ENCODE results near the gene LRFN2. TPM values are rescaled to one million over a fixed set of nuclear protein-coding genes. Genes with fewer than 3 reads are reported as not detected.

The LRFN2 gene
- total and polyA plus RNA-seq, 4 donors, result under 0.01 to 0.01 TPM; not detected in 2

GRCh38 chr6:40460380-40460779, 126.8 kb downstream of the LRFN2 start:
- 85% methylated on average over 1 of the region's 1 CpG for WGBS
- TF ChIP-seq SP1 (IDR thresholded peaks at IDR 0.05), result no peak
- TF ChIP-seq GABPA (IDR thresholded peaks at IDR 0.05 in 1 of 2, conservative IDR thresholded peaks at IDR 0.05 in 1 of 2), result no peak
- TF ChIP-seq, protein P1, sequence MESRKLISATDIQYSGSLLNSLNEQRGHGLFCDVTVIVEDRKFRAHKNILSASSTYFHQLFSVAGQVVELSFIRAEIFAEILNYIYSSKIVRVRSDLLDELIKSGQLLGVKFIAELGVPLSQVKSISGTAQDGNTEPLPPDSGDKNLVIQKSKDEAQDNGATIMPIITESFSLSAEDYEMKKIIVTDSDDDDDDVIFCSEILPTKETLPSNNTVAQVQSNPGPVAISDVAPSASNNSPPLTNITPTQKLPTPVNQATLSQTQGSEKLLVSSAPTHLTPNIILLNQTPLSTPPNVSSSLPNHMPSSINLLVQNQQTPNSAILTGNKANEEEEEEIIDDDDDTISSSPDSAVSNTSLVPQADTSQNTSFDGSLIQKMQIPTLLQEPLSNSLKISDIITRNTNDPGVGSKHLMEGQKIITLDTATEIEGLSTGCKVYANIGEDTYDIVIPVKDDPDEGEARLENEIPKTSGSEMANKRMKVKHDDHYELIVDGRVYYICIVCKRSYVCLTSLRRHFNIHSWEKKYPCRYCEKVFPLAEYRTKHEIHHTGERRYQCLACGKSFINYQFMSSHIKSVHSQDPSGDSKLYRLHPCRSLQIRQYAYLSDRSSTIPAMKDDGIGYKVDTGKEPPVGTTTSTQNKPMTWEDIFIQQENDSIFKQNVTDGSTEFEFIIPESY (IDR thresholded peaks at IDR 0.05), result no peak
- TF ChIP-seq, protein P2, sequence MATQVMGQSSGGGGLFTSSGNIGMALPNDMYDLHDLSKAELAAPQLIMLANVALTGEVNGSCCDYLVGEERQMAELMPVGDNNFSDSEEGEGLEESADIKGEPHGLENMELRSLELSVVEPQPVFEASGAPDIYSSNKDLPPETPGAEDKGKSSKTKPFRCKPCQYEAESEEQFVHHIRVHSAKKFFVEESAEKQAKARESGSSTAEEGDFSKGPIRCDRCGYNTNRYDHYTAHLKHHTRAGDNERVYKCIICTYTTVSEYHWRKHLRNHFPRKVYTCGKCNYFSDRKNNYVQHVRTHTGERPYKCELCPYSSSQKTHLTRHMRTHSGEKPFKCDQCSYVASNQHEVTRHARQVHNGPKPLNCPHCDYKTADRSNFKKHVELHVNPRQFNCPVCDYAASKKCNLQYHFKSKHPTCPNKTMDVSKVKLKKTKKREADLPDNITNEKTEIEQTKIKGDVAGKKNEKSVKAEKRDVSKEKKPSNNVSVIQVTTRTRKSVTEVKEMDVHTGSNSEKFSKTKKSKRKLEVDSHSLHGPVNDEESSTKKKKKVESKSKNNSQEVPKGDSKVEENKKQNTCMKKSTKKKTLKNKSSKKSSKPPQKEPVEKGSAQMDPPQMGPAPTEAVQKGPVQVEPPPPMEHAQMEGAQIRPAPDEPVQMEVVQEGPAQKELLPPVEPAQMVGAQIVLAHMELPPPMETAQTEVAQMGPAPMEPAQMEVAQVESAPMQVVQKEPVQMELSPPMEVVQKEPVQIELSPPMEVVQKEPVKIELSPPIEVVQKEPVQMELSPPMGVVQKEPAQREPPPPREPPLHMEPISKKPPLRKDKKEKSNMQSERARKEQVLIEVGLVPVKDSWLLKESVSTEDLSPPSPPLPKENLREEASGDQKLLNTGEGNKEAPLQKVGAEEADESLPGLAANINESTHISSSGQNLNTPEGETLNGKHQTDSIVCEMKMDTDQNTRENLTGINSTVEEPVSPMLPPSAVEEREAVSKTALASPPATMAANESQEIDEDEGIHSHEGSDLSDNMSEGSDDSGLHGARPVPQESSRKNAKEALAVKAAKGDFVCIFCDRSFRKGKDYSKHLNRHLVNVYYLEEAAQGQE (IDR thresholded peaks at IDR 0.05), result no peak
- no peak for TF ChIP-seq YY1 (IDR thresholded peaks at IDR 0.05)
- no peak for TF ChIP-seq TAF1 (conservative IDR thresholded peaks at IDR 0.05)
- TF ChIP-seq NR2F2 (IDR thresholded peaks at IDR 0.05), result no peak
- Histone ChIP-seq H3K9ac (ENCODE audit: low read depth in 1 of 2, low read length in 2 of 2) (no peak overlapping the region), H3K27me3 (ENCODE audit: control insufficient read depth in 4 of 4, insufficient read depth in 4 of 4, low read length in 3 of 4) (no peaks in the 10 kb centered on the region), H3K36me3 (ENCODE audit: control insufficient read depth in 4 of 4, insufficient read depth in 3 of 4, low read depth in 1 of 4, low read length in 3 of 4) (no peaks in the 10 kb centered on the region), H3K27ac (ENCODE audit: low read depth in 1 of 2, low read length in 2 of 2) (no peak overlapping the region), H3K9me3 (ENCODE audit: control insufficient read depth in 4 of 4, low read length in 3 of 4) (no peaks in the 10 kb centered on the region), H3K4me3 (ENCODE audit: low read depth in 1 of 3, low read length in 3 of 3) (no peak overlapping the region), H3K4me1 (ENCODE audit: control insufficient read depth in 4 of 4, insufficient read depth in 4 of 4, low read length in 3 of 4) (peaks cover 0 to 9% (median 0%) of the 10 kb centered on the region in 4 donors)
- no peak for DNase-seq (ENCODE audit: low spot score)

GRCh38 chr6:40457261-40457660, 129.9 kb downstream of the LRFN2 start:
- Histone ChIP-seq H3K27me3 (ENCODE audit: control insufficient read depth in 4 of 4, insufficient read depth in 4 of 4, low read length in 3 of 4) (no peaks in the 10 kb centered on the region), H3K4me3 (ENCODE audit: low read depth in 1 of 3, low read length in 3 of 3) (no peak overlapping the region), H3K4me1 (ENCODE audit: control insufficient read depth in 4 of 4, insufficient read depth in 4 of 4, low read length in 3 of 4) (peaks cover 0 to 9% (median 0%) of the 10 kb centered on the region in 4 donors), H3K9me3 (ENCODE audit: control insufficient read depth in 4 of 4, low read length in 3 of 4) (no peaks in the 10 kb centered on the region), H3K9ac (ENCODE audit: low read depth in 1 of 2, low read length in 2 of 2) (no peak overlapping the region), H3K36me3 (ENCODE audit: control insufficient read depth in 4 of 4, insufficient read depth in 3 of 4, low read depth in 1 of 4, low read length in 3 of 4) (no peaks in the 10 kb centered on the region), H3K27ac (ENCODE audit: low read depth in 1 of 2, low read length in 2 of 2) (no peak overlapping the region)
- WGBS, result 92% methylated on average over 1 of the region's 1 CpG
- TF ChIP-seq RXRA (IDR thresholded peaks at IDR 0.05) (no peak), EGR1 (IDR thresholded peaks at IDR 0.05; ENCODE audit: low read depth in 2 of 2) (no peak), FOXA1 (IDR thresholded peaks at IDR 0.05) (no peak), GABPA (IDR thresholded peaks at IDR 0.05 in 1 of 2, conservative IDR thresholded peaks at IDR 0.05 in 1 of 2) (no peak), HNF4A (conservative IDR thresholded peaks at IDR 0.05) (no peak), YY1 (IDR thresholded peaks at IDR 0.05) (no peak), JUND (IDR thresholded peaks at IDR 0.05) (no peak)
- TF ChIP-seq, protein P3, sequence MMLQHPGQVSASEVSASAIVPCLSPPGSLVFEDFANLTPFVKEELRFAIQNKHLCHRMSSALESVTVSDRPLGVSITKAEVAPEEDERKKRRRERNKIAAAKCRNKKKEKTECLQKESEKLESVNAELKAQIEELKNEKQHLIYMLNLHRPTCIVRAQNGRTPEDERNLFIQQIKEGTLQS (IDR thresholded peaks at IDR 0.05), result no peak
- TF ChIP-seq, protein P1 (IDR thresholded peaks at IDR 0.05), result no peak
- DNase-seq (ENCODE audit: low spot score), result no peak
